ENCODE measurements around the gene RPS29. TPM values are rescaled to one million over a fixed set of nuclear protein-coding genes. Genes with fewer than 3 reads are reported as not detected.
A peak's percentile ranks its signal among the peaks of the same experiment; 100 is the strongest.
"Not testable (repeated sequence)": the region's sequence is repeated elsewhere in the genome, so short reads cannot be mapped to it uniquely, and the experiment has no call there.

The RPS29 gene
- total RNA-seq (2014; rRNA removed; shearing (Covaris generic)): 2,458 and 5,147 TPM in 2 replicates
- polyA plus RNA-seq (2015; cell fraction: cytosol; rRNA removed): 7,610 and 26,705 TPM in 2 replicates
- 3,811 and 5,802 TPM in 2 replicates for polyA plus RNA-seq (2015; cell fraction: nucleus; rRNA removed)

- DNase-seq (ENCODE audit: low read depth): peak; percentile 99
Measured at GRCh38 chr14:49585803-49586672, at the start of gene RPS29. Gene RPS29, minus strand, starts transcription at chr14:49586380. Its CDS starts 34 bp downstream, at chr14:49586346.

- DNase-seq (ENCODE audit: low read depth): peak; percentile 48
Measured at GRCh38 chr14:49634547-49635334, 48.6 kb upstream of the RPS29 start, which contains the start of gene DNAAF2. Gene DNAAF2, minus strand, starts transcription at chr14:49635244. Its CDS starts 95 bp downstream, at chr14:49635149.

GRCh38 chr14:49633640-49634546 is 47.7 kb upstream of the RPS29 start:
- peak; percentile 88 for DNase-seq (ENCODE audit: low read depth)

- no peak for DNase-seq (ENCODE audit: low read depth)
Measured at GRCh38 chr14:49623941-49624839, 38.0 kb upstream of the RPS29 start.

GRCh38 chr14:49623387-49623786 is 37.2 kb upstream of the RPS29 start:
- DNase-seq (ENCODE audit: low read depth): no peak

- no peak for DNase-seq (ENCODE audit: low read depth)
Measured at GRCh38 chr14:49622022-49622607, 35.9 kb upstream of the RPS29 start.

GRCh38 chr14:49621114-49621881 is 35.1 kb upstream of the RPS29 start:
- no peak for DNase-seq (ENCODE audit: low read depth)

- peak; percentile 99 for DNase-seq (ENCODE audit: low read depth)
Measured at GRCh38 chr14:49620182-49621113, 34.3 kb upstream of the RPS29 start, which contains the start of the genes MGAT2 and RPL36AL. Gene MGAT2, plus strand, starts transcription at chr14:49620799. Its CDS starts 470 bp downstream, at chr14:49621269. Gene RPL36AL, minus strand, starts transcription at chr14:49620626. Its CDS starts 1,522 bp downstream, at chr14:49619104.

- DNase-seq (ENCODE audit: low read depth): no peak
Measured at GRCh38 chr14:49619730-49620129, 33.5 kb upstream of the RPS29 start.

- not testable (repeated sequence) for DNase-seq (ENCODE audit: low read depth)
Measured at GRCh38 chr14:49619273-49619672, 33.1 kb upstream of the RPS29 start.

- DNase-seq (ENCODE audit: low read depth): no peak
Measured at GRCh38 chr14:49617852-49618519, 31.8 kb upstream of the RPS29 start.

GRCh38 chr14:49615776-49616175 is 29.6 kb upstream of the RPS29 start:
- no peak for DNase-seq (ENCODE audit: low read depth)

GRCh38 chr14:49614196-49614595 is 28.0 kb upstream of the RPS29 start:
- DNase-seq (ENCODE audit: low read depth): no peak

- DNase-seq (ENCODE audit: low read depth): no peak
Measured at GRCh38 chr14:49612671-49613070, 26.5 kb upstream of the RPS29 start.

GRCh38 chr14:49612251-49612650 is 26.1 kb upstream of the RPS29 start:
- DNase-seq (ENCODE audit: low read depth): no peak

- no peak for DNase-seq (ENCODE audit: low read depth)
Measured at GRCh38 chr14:49607583-49607982, 21.4 kb upstream of the RPS29 start.

Measured in HT1080 (cell line).